IMR-90 (cell line): ENCODE measurements around the gene FRMD3. TPM values are rescaled to one million over a fixed set of nuclear protein-coding genes. Genes with fewer than 3 reads are reported as not detected.
"Not testable (repeated sequence)": the region's sequence is repeated elsewhere in the genome, so short reads cannot be mapped to it uniquely, and the experiment has no call there.

Experiments
- ATAC-seq: fragments of 200-7000 bp; cut with Tn5 transposase; 2 replicates; pipeline ENCODE4 v1.9.1; 2020; ENCODE audit warnings: low read depth, mild to moderate bottlenecking, moderate library complexity
- BruUV-seq: library from RNA; stranded (reverse); fragments of 400-500 nt; replicated peaks from 2 replicates; lab custom pipeline; 2021; lab: Mats Ljungman, UMichigan
- CTCF ChIA-PET: fragments of 300-600 bp; formaldehyde crosslinking; extraction: SDS; loops from one replicate; lab custom pipeline; 2021; ENCODE audit warnings: antibody characterized with exemption; lab: Yijun Ruan, JAX
- POLR2A ChIA-PET: fragments of 300-600 bp; sonication (Branson Sonifier 250); formaldehyde crosslinking; loops from one replicate; lab custom pipeline; 2022; ENCODE audit warnings: antibody characterized with exemption; ENCODE audit not compliant: unreplicated experiment; lab: Charles Lee
- DNase-seq: peaks from one replicate; pipeline ENCODE4 v3.0.0; 2013
- H2AFZ ChIP-seq: replicated peaks from 2 replicates; pipeline ENCODE3; 2013; ENCODE audit warnings: low read length, mild to moderate bottlenecking; ENCODE audit not compliant: poor library complexity
- H2AK5ac ChIP-seq: 2 replicates; pipeline ENCODE4 v1.6.1; 2013; ENCODE audit warnings: low read depth, low read length, inconsistent platforms
- H2AK9ac ChIP-seq: replicated peaks from 2 replicates; pipeline ENCODE3; 2013; ENCODE audit warnings: mild to moderate bottlenecking, low read depth, low read length, moderate library complexity; ENCODE audit not compliant: poor library complexity
- H2BK120ac ChIP-seq: 2 replicates; pipeline ENCODE4 v1.6.1; 2013; ENCODE audit warnings: low read depth, low read length, inconsistent platforms
- H2BK15ac ChIP-seq: 3 replicates; pipeline ENCODE4 v1.6.1; 2013; ENCODE audit warnings: low read depth, low read length, inconsistent platforms
- H2BK20ac ChIP-seq: 2 replicates; pipeline ENCODE4 v1.6.1; 2013; ENCODE audit warnings: low read depth, mild to moderate bottlenecking, inconsistent platforms, low read length, moderate library complexity
- H2BK5ac ChIP-seq: 2 replicates; pipeline ENCODE4 v1.6.1; 2013; ENCODE audit warnings: mild to moderate bottlenecking, low read depth, low read length, inconsistent platforms; ENCODE audit not compliant: poor library complexity, severe bottlenecking
- H3K14ac ChIP-seq: replicated peaks from 2 replicates; pipeline ENCODE4 v1.6.1; 2013; ENCODE audit warnings: low read depth, low read length, inconsistent platforms
- H3K18ac ChIP-seq: 2 replicates; pipeline ENCODE4 v1.6.1; 2013; ENCODE audit warnings: low read depth, low read length, control low read depth
- H3K23ac ChIP-seq: 2 replicates; pipeline ENCODE4 v1.6.1; 2013; ENCODE audit warnings: low read depth, low read length, inconsistent platforms
- H3K27ac ChIP-seq: 2 replicates; pipeline ENCODE4 v1.5.1; 2013; ENCODE audit warnings: mild to moderate bottlenecking, control low read depth, low read length; ENCODE audit not compliant: insufficient read depth
- H3K27me3 ChIP-seq: 2 replicates; pipeline ENCODE4 v1.6.1; 2013; ENCODE audit warnings: low read length; ENCODE audit not compliant: control insufficient read depth, insufficient read depth
- H3K36me3 ChIP-seq: 2 replicates; pipeline ENCODE4 v1.6.1; 2013; ENCODE audit warnings: low read length, mixed read lengths; ENCODE audit not compliant: control insufficient read depth, insufficient read depth
- H3K4ac ChIP-seq: 2 replicates; pipeline ENCODE4 v1.6.1; 2013; ENCODE audit warnings: low read depth, low read length, inconsistent platforms
- H3K4me1 ChIP-seq: 2 replicates; pipeline ENCODE4 v1.6.1; 2013; ENCODE audit warnings: low read length, mixed read lengths; ENCODE audit not compliant: control insufficient read depth, insufficient read depth
- H3K4me2 ChIP-seq: 2 replicates; pipeline ENCODE4 v1.6.1; 2013; ENCODE audit warnings: low read depth, mild to moderate bottlenecking, control low read depth, low read length, moderate library complexity
- H3K4me3 ChIP-seq: 2 replicates; pipeline ENCODE4 v1.5.1; 2013; ENCODE audit warnings: low read depth, mild to moderate bottlenecking, control low read depth, low read length, moderate library complexity; ENCODE audit not compliant: insufficient read depth
- H3K56ac ChIP-seq: 2 replicates; pipeline ENCODE4 v1.6.1; 2013; ENCODE audit warnings: low read length, inconsistent platforms; ENCODE audit not compliant: insufficient read depth; ENCODE audit errors: extremely low read depth
- H3K79me1 ChIP-seq, 2 experiments: 2 replicates each; pipeline ENCODE4 v1.6.1; 2013; ENCODE audit warnings: low read length in 2 of 2, inconsistent platforms in 1 of 2, low read depth in 1 of 2
- H3K9ac ChIP-seq: 2 replicates; pipeline ENCODE4 v1.6.1; 2013; ENCODE audit warnings: low read depth, low read length, control low read depth
- H3K9me1 ChIP-seq: 2 replicates; pipeline ENCODE4 v1.6.1; 2013; ENCODE audit warnings: low read length, inconsistent platforms; ENCODE audit not compliant: insufficient read depth
- H3K9me3 ChIP-seq: 2 replicates; pipeline ENCODE4 v1.6.1; 2013; ENCODE audit warnings: low read length; ENCODE audit not compliant: control insufficient read depth, insufficient read depth
- H4K20me1 ChIP-seq: 2 replicates; pipeline ENCODE4 v1.6.1; 2013; ENCODE audit warnings: low read length, inconsistent platforms; ENCODE audit not compliant: insufficient read depth
- H4K5ac ChIP-seq: 2 replicates; pipeline ENCODE4 v1.6.1; 2013; ENCODE audit warnings: mild to moderate bottlenecking, low read depth, low read length, control low read depth
- H4K8ac ChIP-seq, 2 experiments: 2 replicates each; pipeline ENCODE4 v1.6.1; 2013; ENCODE audit warnings: low read depth in 2 of 2, low read length in 2 of 2, control low read depth in 1 of 2, inconsistent platforms in 1 of 2
- H4K91ac ChIP-seq: 2 replicates; pipeline ENCODE4 v1.6.1; 2013; ENCODE audit warnings: low read depth, low read length, inconsistent platforms; ENCODE audit not compliant: insufficient read depth
- dilution Hi-C: fragments of 300-500 bp; cut with HindIII; formaldehyde crosslinking; loops from one replicate; pipeline ENCODE4 v1.14.3; 2018; ENCODE audit warnings: low sequenced_read_pairs; ENCODE audit not compliant: unreplicated experiment
- in situ Hi-C: fragments of 300-500 bp; cut with MboI; formaldehyde crosslinking; loops from 3 replicates; pipeline ENCODE4 v1.14.3; 2019; ENCODE audit warnings: low sequenced_read_pairs, inconsistent platforms, mixed read lengths
- intact Hi-C: fragments of 100-400 bp; cut with micrococcal nuclease; formaldehyde crosslinking; loops from 2 replicates; pipeline ENCODE4 v1.10.0; 2022
- polyA plus RNA-seq, 3 experiments: library from polyadenylated mRNA; depleted of rRNA; stranded (reverse); fragments of >200 nt; gene quantifications; 2 replicates each; pipeline ENCODE4 v1.2.3, GENCODE V29; 2012; ENCODE audit warnings: low replicate concordance in 1 of 3
- total RNA-seq: library from RNA; depleted of rRNA; stranded (reverse); fragments of >200 nt; gene quantifications from 2 replicates; pipeline ENCODE4 v1.2.3, GENCODE V29; 2012

The FRMD3 gene
- total and polyA plus RNA-seq, 2 of the 4 experiments (the other 2 are of a cell fraction) = 0.02 to 0.18 TPM

- H3K9ac ChIP-seq, H4K8ac ChIP-seq, H3K4me3 ChIP-seq, H3K4ac ChIP-seq, H2BK5ac ChIP-seq, DNase-seq, BruUV-seq, in situ Hi-C loops, H2AK5ac ChIP-seq, POLR2A ChIA-PET, H4K5ac ChIP-seq, H2AFZ ChIP-seq, H4K91ac ChIP-seq, H2BK15ac ChIP-seq, H3K79me1 ChIP-seq, dilution Hi-C loops, H3K27ac ChIP-seq, H2AK9ac ChIP-seq, H3K56ac ChIP-seq, H3K27me3 ChIP-seq, intact Hi-C loops, H2BK20ac ChIP-seq, H2BK120ac ChIP-seq, H4K20me1 ChIP-seq, H3K14ac ChIP-seq, H3K9me1 ChIP-seq, H3K9me3 ChIP-seq, H3K4me2 ChIP-seq, CTCF ChIA-PET, ATAC-seq, H3K18ac ChIP-seq, H3K4me1 ChIP-seq, H3K36me3 ChIP-seq, H3K23ac ChIP-seq: not testable (repeated sequence)
These were observed 20.2 kb downstream of the FRMD3 start for GRCh38 chr9:83517980-83518379.
